NCI-H1436 (cell line): ENCODE data around the gene STUB1.
A peak's percentile ranks its signal among the peaks of the same experiment; 100 is the strongest.

Source experiments
- DNase-seq: peaks from one replicate; lab custom pipeline; 2025; lab: John Stamatoyannopoulos, UW

STUB1 gene

GRCh38 chr16:644556-644955, 35.7 kb upstream of the STUB1 start:
- DNase-seq = no peak

GRCh38 chr16:645852-646678, 34.1 kb upstream of the STUB1 start:
- DNase-seq = no peak

- DNase-seq = no peak
Observed at GRCh38 chr16:646679-647172, 33.5 kb upstream of the STUB1 start.

GRCh38 chr16:647173-647902, 32.9 kb upstream of the STUB1 start:
- no peak for DNase-seq

GRCh38 chr16:648071-648780, 32.0 kb upstream of the STUB1 start:
- peak; percentile 25 for DNase-seq

DNA sequence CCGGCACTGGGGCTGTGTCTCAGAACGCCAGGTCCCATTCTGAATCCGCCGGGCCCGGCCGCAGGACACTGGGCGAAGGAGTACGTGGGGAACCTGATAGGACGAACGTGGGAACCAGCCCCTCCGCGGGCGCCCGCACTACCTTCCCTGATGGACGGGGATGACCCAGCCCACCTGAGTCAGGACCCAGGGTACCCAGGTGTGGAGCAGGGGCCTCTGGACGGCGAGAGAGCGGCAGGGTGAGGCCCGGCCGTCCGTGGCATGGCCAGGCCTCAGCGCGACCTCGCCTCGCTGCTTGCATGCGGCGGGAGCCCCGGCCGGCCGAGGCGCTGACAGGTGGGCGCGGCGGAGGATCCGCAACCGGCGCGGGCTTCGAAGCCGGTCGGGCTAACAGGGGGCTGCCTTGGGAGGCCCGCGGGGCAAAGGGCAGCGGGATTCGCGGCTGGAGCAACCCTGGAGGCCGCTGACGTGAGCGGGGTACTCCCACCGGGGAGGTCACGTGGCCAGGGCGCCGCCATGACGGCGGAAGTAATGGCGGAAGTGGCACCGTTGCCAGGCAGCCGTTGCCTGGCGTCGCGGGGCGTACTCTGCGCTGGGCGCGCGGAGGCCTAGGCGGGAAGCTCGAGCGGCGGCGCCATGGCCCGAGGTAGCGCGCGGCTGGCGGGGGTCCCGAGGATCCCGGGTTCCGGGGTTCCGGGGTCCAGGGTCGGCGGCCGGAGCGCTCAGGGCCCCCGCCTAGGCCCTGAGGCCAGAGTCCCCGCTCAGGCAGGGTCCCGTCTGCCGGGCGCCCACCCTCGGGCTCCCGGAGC, 31.2 kb upstream of the STUB1 start, which contains the start of gene WDR90:
TSS of gene WDR90 (plus strand) at position 585 of the 809 bp plus-strand sequence. CDS start at position 637, 52 bp downstream.
- peak; percentile 88 for DNase-seq

DNA sequence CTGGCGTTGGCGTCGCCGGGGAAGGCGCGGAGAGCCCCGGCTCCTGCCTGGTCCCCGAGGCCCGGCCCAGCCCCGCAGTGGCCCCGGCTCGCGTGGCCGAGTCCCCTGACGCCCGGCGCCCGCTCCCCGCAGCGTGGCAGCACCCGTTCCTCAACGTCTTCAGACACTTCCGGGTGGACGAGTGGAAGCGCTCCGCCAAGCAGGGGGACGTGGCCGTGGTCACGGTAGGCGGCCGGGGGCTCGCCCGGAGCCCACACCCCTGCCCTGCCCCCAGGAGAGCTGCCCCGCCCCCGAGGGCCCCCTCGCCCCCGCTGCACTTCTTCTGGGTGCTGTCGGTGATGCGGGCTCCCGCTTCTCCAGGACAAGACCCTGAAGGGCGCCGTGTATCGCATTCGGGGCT, 30.6 kb upstream of the STUB1 start:
- no peak for DNase-seq

DNA sequence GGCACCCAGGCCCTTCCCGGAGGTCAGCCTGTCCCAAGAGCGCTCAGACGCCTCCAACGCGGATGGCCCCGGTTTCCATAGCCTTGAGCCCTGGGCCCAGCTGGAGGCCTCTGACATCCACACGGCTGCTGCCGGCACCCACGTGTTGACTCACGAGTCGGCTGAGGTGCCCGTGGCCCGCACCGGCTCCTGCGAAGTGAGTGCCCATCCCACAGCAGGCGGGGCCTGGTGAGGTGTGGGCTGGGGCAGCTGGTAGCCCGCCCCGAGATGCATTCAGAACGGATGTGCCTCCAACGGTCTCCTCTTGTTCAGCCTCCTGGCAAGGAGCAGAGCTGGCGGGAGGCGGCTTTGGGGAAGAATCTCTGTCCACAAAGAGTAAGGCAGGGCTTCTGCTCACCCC, 28.4 kb upstream of the STUB1 start:
- DNase-seq = no peak

- no peak for DNase-seq
Observed at GRCh38 chr16:652454-653305, 27.5 kb upstream of the STUB1 start.

- no peak for DNase-seq
Observed at GRCh38 chr16:654034-654433, 26.2 kb upstream of the STUB1 start.

- DNase-seq = no peak
Observed at GRCh38 chr16:657487-657886, 22.7 kb upstream of the STUB1 start.

DNA sequence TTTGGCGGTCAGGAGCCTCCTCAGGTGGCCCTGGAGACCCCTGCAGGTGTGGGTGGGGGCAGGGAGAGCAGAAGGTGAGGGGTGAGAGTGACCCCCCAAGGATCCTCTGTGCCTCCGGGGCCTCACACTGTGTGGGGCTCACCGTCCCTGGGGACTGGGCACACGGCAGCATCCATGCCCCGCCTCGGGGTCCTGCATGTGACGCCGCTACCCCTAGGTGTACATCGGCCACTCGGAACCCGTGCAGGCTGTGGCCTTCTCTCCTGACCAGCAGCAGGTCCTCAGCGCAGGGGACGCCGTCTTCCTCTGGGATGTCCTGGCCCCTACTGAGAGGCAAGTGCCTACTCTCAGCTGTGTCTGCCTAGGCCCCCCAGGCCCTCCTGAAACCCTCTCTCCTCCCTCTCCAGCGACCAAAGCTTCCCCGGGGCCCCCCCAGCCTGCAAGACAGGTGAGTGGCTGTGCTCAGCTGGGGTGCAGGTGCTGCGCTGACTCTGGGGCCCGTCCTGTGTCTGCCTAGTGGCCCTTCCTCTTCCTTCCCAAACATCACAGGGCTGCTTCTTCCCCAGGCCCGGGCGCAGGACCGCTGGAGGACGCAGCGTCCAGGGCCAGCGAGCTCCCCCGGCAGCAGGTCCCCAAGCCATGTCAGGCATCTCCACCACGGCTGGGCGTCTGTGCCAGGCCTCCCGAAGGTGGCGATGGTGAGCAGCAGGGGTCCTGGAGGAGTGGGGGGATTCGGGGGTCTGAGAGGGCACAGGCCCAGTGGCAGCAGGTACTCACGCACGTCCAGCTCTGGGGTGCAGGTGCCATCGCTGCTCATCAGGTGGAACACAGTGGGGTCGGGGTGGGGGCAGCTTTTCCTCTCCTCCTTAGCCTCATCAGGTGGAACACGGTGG, 21.3 kb upstream of the STUB1 start:
- DNase-seq = no peak

- no peak for DNase-seq
Observed at GRCh38 chr16:659618-660017, 20.6 kb upstream of the STUB1 start.

DNA sequence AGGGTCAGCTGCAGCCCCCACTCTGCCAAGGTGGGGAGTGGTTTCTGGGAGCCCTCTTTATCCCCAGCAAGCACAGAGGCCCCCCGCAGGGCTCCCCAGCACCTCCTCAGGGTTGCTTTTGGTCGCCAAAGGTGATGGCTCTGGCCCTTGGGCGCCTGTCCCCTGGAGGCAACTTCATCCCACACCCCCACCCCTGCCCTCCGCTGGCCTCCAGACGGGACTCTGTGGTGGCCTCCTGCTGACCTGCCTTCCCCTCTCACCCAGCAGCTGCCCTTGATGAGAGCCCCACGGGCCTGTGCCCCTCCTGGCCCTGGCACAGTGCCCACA, 20.1 kb upstream of the STUB1 start:
- DNase-seq = no peak

GRCh38 chr16:660459-661183, 19.6 kb upstream of the STUB1 start:
- DNase-seq = no peak

DNA sequence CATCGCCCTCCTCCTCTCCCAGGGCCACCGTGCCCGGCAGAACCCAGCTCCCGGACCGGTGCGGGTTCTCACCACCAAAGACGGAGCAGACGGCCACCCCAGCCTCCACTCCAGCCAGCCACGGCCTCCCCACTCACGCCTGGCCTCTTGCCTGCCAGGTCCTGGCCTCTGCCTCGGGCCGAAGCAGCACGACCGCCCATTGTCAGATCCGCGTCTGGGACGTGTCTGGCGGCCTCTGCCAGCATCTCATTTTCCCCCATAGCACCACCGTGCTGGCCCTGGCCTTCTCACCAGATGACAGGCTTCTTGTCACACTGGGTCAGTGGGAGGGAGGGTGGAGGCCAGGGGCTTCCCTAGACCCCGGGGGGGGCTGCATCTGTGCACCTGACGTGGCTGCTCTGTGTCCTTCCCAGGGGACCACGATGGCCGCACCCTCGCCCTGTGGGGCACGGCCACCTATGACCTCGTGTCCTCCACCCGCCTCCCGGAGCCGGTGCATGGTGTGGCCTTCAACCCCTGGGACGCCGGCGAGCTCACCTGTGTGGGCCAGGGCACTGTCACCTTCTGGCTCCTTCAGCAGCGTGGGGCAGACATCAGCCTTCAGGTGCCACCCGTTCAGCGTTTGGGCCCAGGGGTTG, 18.9 kb upstream of the STUB1 start:
- no peak for DNase-seq

GRCh38 chr16:662095-662494, 18.1 kb upstream of the STUB1 start:
- no peak for DNase-seq

GRCh38 chr16:662597-662996, 17.6 kb upstream of the STUB1 start:
- no peak for DNase-seq

DNA sequence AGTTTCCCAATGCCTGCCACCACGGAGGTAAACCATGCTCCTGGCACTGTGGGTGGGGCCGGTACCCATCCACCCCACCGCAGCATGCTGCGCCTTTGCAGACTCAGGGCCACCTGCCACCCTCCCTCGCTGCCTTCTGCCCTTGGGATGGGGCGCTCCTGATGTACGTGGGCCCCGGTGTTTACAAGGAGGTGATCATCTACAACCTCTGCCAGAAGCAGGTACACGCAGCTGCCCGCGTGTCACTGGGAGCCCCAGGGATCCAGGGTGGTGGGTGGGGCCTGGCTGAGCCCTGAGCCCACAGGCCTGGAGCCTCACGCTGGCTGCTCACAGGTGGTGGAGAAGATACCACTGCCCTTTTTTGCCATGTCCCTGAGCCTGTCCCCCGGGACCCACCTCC, 13.6 kb upstream of the STUB1 start:
- DNase-seq = no peak
